GM19043 (cell line): Measurements from ENCODE around the gene IQCF2.
"Not testable (repeated sequence)": the region's sequence is repeated elsewhere in the genome, so short reads cannot be mapped to it uniquely, and the experiment has no call there.

ENCODE experiments used
- ATAC-seq: cut with Tn5 transposase; IDR thresholded peaks from one replicate; pipeline ENCODE4 v1.9.1; 2021; ENCODE audit warnings: low read depth; ENCODE audit not compliant: unreplicated experiment

IQCF2 gene

DNA sequence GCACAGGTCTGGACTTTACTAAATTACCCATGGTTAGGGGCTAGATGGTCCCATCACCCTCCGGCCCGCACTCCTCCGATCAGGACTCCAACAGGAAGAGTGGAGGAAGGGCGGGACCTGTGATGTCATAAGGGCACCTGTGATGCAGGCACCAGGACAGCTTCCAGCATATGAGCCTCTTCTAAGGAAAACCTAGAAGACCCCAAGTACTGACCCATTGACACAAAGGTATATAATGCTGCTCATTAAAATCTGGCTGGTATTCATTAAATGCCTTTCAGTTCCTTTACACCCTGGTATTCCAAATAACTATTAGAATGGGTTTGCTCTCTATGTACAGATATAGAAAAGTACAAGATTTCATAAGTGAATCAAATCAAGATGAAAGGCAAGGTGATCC lies 14.1 kb downstream of the IQCF2 start, which contains the start of gene IQCF5:
TSS of gene IQCF5 (minus strand) at position 101 of the 400 bp plus-strand sequence. CDS start at position 31, 70 bp downstream.
- ATAC-seq, result no peak

DNA sequence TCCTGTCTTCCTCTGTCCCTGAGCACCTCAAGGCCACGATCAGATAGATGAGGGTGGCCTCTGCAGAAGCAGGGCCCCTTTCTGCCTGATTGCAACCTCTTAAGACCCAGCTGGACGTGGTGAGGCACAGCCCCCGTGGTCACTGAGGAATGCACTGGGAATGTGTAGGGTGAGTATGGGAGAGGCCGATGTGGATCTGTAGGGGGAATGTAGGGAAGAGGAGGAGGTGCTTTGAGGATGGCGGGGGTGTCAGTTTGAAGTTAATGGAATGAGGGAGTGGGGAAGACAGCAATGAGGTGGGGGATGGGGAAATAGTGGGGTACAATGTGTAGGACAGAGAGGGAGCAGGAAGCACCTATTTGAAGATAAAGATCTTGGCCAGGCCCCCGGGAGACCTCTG lies 14.8 kb downstream of the IQCF2 start:
- no peak for ATAC-seq

DNA sequence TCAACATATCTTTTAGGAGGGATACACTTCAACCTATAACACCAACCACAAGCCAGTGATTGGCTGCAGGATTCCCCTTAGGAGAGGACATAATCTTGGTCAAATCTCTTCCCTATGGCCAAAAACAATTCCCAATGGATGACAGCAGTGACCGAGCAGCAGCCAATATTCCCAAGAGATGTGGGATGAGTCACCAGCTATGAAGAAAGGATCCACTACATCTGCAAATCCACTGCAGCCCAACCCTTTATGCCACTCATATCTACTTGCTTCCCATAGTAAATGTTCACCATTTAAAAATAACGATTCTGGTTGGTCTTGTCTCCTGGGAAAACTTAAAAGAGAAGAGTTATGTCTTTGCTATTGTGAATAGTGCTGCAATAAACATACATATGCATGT lies 18.5 kb downstream of the IQCF2 start:
- ATAC-seq, result no peak

DNA sequence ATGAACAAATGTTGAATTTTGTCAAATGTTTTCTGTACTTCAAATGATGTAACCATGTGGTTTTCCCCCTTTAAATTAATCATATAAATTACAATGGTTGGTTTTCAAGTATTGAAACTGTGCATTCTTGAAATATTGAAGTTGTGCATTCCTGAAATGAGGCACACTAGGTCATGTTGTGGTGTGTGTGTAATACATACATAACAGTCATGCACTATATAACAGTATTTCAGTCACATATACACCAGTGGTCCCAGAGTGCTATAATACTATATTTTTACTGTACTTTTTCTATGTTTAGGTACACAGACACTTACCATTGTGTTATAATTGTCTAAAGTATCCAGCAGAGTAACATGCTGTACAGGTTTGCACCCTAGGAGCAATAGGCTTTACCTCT lies 25.0 kb downstream of the IQCF2 start:
- no peak for ATAC-seq

DNA sequence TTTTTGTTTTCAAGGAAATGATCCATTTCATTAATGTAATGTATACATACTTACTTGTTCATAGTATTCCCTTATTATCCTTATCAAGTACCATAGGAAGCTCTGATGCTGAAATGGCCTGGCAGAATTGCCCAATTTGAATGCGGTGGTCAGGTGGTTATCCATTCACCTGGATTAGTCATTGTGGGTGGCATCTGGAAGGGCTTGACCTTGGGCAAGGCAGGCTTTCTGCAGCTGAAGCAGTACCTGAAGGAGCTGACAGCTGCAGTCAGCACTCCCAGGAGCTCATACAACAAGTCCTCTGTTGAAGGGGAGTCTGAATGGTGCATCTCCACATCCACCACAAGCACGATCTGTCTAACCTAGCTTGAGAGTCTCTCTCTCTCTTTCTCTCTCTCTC lies 26.2 kb downstream of the IQCF2 start:
- ATAC-seq, result no peak

DNA sequence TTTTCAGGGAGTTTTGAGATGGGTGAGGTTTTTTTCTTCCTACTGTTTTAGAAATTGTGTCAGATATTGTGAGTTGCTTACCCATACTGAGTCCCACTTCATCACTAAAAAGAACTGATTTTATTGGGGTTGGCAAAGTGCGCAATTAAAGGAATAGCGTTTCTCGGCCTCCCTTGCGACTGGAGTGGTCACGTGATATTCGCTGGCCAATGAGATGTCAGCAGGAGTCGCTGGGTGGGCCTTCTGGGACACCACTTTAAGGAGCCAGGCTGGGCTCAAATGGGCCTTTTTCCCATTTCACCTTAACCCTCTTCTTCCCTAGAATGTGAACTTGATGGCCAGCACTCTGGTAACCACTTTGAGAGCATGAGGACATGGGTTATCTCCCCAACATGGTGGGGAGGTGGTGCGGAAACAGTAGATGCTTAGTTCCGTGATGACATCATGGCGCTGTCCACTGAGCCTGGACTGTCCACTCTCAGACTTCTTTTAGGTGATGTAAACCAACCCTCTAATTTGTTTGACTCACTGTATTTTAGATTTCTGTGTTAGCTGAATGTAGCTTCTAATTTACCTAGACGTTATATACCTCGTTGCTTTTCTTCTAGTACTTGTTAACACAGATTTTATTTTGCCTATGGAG lies 27.2 kb downstream of the IQCF2 start:
- ATAC-seq, result no peak

DNA sequence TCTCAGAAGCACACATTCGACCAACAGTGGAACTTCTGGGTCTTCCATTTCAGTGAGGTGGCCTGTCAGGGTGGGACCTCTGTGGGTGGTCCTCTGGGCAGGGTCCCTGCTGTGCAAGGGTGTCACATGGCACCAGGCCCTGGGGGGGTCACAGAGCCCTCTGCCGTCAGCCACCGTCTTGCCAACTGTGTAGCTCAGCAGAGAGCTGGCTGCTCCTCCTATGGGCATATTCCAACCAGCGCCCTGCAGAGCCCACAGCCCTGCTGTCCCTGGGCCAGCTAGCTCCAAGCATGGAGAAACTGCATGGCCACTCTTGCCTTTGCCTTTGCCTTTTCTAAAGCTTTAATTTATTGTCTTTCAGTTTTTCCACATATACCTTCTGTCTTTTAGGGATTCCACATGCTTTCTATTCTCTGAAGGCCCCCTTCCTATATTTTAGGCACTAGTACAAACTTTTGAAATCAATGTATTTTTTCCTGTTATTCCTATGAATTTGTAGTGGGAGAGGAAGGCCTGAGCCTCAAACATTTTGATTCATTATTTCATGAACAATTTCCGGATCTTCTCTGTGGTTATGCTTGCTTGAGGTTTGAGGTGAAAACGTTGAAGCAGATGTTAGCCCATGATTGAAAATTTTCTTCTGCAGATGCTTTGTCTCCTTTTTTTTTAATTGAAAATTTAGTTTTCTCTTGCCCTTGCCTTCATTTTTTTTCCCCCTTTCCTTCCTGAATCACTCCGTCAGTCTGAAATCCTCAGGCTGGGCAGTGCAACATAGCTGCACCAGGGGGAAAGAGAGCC lies 30.0 kb downstream of the IQCF2 start:
- no peak for ATAC-seq

DNA sequence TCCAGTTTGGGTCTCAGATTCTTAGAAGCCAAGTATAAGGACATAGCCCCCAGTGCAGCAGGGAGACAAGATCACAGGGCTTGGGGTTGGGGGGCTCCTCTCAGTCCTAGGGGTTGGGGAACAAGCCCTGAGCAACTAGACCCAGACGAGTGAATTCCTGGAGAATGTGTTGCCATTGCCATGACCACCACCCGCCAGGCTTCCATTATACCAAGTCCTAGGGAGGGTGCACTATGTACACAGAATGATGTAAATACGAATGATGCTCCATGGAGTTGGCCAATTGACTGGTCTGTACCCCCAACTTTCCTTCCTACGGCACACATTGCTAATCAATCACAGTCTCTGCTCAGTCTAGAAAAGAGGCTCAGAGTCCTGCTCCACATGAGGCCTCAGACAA lies 33.0 kb downstream of the IQCF2 start:
- no peak for ATAC-seq

DNA sequence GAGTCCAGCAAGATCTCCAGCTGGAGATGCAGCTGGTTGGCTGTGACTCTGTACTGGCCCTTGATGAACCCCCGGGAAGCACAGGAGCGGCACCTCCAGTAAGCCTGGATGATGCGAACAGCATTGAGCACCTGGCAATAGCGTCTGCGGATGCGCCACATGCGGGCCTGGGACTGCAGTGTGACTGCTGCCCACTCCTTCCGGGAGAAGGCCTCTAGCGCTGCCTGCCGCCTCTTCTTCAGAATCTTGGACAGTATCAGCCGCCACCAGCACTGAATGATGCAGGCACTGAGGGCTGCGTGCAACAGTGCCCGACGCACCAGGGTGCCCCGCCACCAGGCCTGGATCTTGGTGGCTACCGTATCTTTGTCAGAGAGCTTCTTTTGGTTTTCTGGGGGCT lies 33.5 kb downstream of the IQCF2 start:
- no peak for ATAC-seq

DNA sequence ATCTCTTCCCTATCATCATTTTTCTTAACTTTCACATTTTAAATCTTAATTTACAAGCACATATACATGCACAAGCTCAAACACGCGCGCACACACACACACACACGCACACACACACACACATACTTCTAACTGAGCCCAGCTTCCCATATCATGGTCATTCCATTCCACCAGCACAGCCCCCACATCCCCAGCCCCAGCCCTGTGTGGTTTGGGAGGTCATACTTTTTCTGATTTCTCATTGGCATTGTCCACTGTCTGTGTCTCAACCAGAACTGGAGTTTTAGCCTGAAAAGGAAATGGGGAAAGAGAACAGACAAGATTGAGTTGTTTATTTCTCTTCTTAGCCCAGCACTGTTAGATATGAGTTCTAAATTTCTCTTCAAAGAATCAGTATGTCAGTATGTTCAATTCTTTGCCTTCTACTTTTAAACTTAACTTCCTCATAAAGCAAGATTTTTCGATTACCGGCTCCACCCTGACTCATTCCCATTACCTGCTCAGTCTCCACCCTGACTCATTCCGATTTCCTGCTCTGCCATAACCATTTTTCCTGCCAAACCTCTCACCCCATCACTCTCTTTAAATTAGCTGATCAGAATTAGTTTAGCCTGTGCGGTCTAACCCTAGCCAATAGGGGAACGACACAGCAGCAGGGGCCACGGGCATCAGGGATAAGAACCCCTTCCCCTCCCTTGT lies 35.3 kb downstream of the IQCF2 start:
- no peak for ATAC-seq

DNA sequence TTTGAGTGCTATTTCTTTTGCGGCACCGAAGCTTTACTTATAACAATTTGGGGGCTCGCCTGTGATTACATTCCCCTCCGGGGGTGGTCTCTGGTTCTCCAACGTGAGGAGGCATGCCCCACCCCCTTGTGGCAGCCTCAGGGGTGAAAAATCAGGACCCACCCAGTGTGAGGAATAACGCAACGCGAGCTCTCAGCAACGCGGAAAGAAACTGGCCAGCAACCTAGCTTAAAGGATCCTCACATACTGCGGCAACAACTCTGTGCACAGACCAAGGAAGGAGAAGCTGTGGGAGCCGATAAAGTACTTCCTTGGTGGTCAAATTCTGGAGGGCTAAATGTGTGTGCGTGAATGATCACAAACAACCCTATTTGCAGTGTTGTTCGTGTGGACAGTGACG lies 36.0 kb downstream of the IQCF2 start:
- ATAC-seq, result no peak

DNA sequence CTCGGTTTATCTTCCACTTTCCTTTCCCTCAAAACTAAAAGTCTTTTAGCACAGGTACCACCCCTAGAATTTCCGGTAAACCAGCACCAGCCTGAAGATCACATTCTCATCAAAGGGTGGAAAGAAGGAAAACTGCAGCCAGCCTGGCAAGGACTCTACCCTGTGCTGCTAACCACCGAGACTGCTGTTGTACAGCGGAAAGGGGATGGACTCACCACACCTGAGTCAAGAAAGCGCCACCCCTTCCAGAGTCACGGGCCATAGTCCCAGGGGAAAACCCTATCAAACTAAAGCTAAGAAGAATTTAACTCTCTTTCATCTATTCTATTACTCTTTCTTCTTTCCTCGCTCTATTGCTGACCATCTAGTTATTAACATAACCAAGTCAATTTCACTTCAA lies 38.6 kb downstream of the IQCF2 start:
- ATAC-seq, result not testable (repeated sequence)

DNA sequence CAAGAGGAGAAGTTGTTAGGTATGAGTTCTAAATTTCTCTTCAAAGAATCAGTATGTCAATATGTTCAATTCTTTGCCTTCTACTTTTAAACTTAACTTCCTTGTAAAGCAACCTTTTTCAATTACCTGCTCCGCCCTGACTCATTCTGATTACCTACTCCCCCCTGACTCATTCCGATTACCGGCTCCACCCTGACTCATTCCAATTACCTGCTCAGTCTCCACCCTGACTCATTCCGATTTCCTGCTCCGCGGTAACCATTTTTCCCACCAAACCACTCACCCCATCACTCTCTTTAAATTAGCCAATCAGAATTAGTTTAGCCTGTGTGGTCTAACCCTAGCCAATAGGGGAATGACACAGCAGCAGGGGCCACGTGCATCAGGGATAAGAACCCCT lies 40.9 kb downstream of the IQCF2 start:
- ATAC-seq, result not testable (repeated sequence)

DNA sequence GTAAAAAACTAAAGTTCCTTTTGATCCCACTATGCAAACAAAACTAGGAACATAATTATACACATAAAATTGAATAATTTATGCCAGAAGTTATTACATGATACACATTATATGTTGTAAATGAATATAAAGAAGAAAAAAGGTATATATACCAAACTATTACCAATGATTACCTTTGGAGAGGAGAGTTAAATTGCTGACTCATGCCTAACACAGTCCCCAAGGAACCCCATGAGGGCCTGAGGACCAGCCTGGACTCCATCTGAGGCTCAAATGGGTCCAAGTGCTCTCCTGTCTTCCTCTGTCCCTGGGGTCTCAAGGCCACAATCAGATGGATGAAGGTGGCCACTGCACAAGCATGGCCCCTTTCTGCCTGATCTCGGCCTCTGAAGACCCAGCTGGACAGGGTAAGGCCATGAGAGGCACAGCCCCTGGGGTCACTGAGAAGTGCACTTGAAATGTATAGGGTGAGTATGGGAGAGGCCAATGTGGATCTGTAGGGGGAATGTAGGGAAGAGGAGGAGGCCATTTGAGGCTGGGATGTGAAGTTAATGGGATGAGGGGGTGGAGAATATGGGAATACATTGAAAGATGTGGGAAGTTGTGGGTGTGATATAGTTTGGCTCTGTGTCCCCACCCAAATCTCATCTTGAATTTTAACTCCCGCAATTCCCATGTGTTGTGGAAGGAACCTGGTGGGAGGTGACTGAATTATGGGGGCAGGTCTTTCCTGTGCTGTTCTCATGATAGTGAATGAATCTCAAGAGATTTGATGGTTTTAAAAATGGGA lies 42.8 kb downstream of the IQCF2 start:
- no peak for ATAC-seq

DNA sequence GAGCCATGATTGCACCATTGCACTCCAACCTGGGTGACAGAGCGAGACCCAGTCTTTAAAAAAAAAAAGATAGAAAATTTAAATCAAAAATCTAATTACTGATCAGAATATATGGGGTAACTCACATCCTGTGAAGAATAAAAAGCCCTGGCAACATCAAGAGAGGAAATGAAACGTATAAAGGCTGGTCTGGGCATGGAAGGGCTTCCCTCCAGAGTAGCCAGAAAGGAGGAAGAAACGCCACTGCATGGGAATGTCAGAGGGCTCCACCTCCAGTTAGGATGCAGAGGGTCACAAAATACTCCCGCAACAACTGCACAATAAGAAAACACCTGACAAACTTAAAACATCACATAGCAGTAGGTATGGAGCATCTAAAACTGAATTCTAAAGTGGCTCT lies 46.6 kb downstream of the IQCF2 start:
- ATAC-seq, result no peak
